Neural progenitor cell (in vitro differentiated cells): ENCODE data around the gene SPSB1. TPM values are rescaled to one million over a fixed set of nuclear protein-coding genes. Genes with fewer than 3 reads are reported as not detected.
A peak's percentile ranks its signal among the peaks of the same experiment; 100 is the strongest.

ENCODE experiments used
- DNase-seq: peaks from one replicate; pipeline ENCODE4 v3.0.0-alpha.2; 2016; ENCODE audit warnings: low spot score
- H2AFZ ChIP-seq: fragments of 200-600 bp; sonication (generic); replicated peaks from 2 replicates; pipeline ENCODE4 v1.6.1; 2016; ENCODE audit warnings: antibody characterized with exemption
- H3F3A ChIP-seq: fragments of 200-600 bp; sonication (generic); 2 replicates; pipeline ENCODE4 v1.6.1; 2016; ENCODE audit warnings: antibody characterized with exemption, low read depth
- H3K27ac ChIP-seq: fragments of 200-600 bp; sonication (generic); 2 replicates; pipeline ENCODE4 v1.5.1; 2016; ENCODE audit warnings: mild to moderate bottlenecking
- H3K27me3 ChIP-seq: fragments of 200-600 bp; sonication (generic); 2 replicates; pipeline ENCODE4 v1.6.1; 2016; ENCODE audit warnings: mild to moderate bottlenecking, moderate library complexity
- H3K36me3 ChIP-seq: fragments of 200-600 bp; sonication (generic); 2 replicates; pipeline ENCODE4 v1.5.1; 2016
- H3K4me1 ChIP-seq: fragments of 200-600 bp; sonication (generic); 2 replicates; pipeline ENCODE4 v1.6.1; 2016; ENCODE audit warnings: mixed run types
- H3K4me2 ChIP-seq: fragments of 200-600 bp; sonication (generic); 2 replicates; pipeline ENCODE4 v1.6.1; 2016
- H3K4me3 ChIP-seq: fragments of 200-600 bp; sonication (generic); 2 replicates; pipeline ENCODE4 v1.5.1; 2016
- H3K79me2 ChIP-seq: fragments of 200-600 bp; sonication (generic); 2 replicates; pipeline ENCODE4 v1.6.1; 2016; ENCODE audit warnings: low read depth
- H3K9ac ChIP-seq: fragments of 200-600 bp; sonication (generic); 2 replicates; pipeline ENCODE4 v1.6.1; 2016
- H3K9me3 ChIP-seq: fragments of 200-600 bp; sonication (generic); 2 replicates; pipeline ENCODE4 v1.5.1; 2016; ENCODE audit warnings: low read depth
- H4K20me1 ChIP-seq: fragments of 200-600 bp; sonication (generic); 2 replicates; pipeline ENCODE4 v1.6.1; 2016; ENCODE audit warnings: low read depth
- H3K27ac Mint-ChIP-seq: 3 replicates; pipeline ENCODE4 v1.8.0; 2021; ENCODE audit warnings: mixed read lengths
- H3K27me3 Mint-ChIP-seq: 2 replicates; pipeline ENCODE4 v1.8.0; 2022; ENCODE audit warnings: low read depth, mild to moderate bottlenecking, inconsistent platforms, moderate library complexity, mixed read lengths; ENCODE audit not compliant: insufficient read depth
- H3K36me3 Mint-ChIP-seq: 3 replicates; pipeline ENCODE4 v1.8.0; 2021; ENCODE audit warnings: mixed read lengths
- H3K4me1 Mint-ChIP-seq: 3 replicates; pipeline ENCODE4 v1.8.0; 2021; ENCODE audit warnings: mixed read lengths
- H3K4me3 Mint-ChIP-seq: 3 replicates; pipeline ENCODE4 v1.8.0; 2021; ENCODE audit warnings: mild to moderate bottlenecking, moderate library complexity, mixed read lengths
- H3K9me3 Mint-ChIP-seq: 3 replicates; pipeline ENCODE4 v1.8.0; 2020; ENCODE audit warnings: mixed read lengths
- EZH2 ChIP-seq: fragments of 200-600 bp; sonication (generic); IDR thresholded peaks from 2 replicates; pipeline ENCODE4 v1.6.1; 2017; ENCODE audit warnings: antibody characterized with exemption, mild to moderate bottlenecking, moderate library complexity
- EZH2phosphoT487 ChIP-seq: fragments of 200-600 bp; sonication (generic); IDR thresholded peaks from 2 replicates; pipeline ENCODE4 v1.6.1; 2017; ENCODE audit warnings: antibody characterized with exemption
- total RNA-seq: library from RNA; depleted of rRNA; stranded (reverse); fragments of >200 nt; gene quantifications from 2 replicates; pipeline ENCODE4 v1.2.3, GENCODE V29; 2015; ENCODE audit warnings: low replicate concordance
- TF ChIP-seq, protein P1 (sequence below): fragments of 200-600 bp; sonication (generic); IDR thresholded peaks from 2 replicates; pipeline ENCODE4 v1.5.1; 2017; ENCODE audit warnings: antibody characterized with exemption, mild to moderate bottlenecking

Gene SPSB1
- total RNA-seq, 1 donor from 2014 or later, result 2.8 TPM

DNA sequence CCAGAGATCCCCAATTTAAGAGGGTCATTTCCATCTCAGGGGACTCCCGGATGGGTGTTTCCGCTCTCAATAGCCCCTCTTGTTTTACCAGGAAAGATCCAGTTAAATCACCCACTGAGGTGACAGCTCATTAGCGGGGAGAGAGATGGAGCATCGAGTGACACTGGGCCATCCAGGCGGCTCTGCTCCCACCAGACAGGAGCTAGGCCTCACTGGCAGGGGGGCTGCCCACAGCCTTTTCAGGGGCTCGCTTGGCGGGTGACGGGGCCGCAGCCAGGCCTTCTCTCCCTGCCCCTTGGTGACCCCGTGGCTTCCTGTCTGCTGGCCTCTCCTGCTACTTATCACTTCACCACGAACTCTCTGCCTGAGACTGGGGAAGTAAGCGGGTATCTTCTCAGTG lies 26.7 kb upstream of the SPSB1 start:
- Mint-ChIP-seq H3K4me1 (peaks cover 38% of the 10 kb centered on the region), H3K27me3 (peaks cover 5% of the 10 kb centered on the region), H3K27ac (peak overlapping the region; percentile 72), H3K4me3 (no peak overlapping the region), H3K36me3 (peaks cover 8% of the 10 kb centered on the region), H3K9me3 (no peaks in the 10 kb centered on the region)
- no peak overlapping the region for H2AFZ ChIP-seq
- H3F3A ChIP-seq, result peaks cover 13% of the 10 kb centered on the region
- H3K9ac ChIP-seq, result no peak overlapping the region
- no peaks in the 10 kb centered on the region for H3K27me3 ChIP-seq
- H3K4me3 ChIP-seq, result no peak overlapping the region
- peaks cover 19% of the 10 kb centered on the region for H3K4me1 ChIP-seq
- no peaks in the 10 kb centered on the region for H3K9me3 ChIP-seq
- H3K36me3 ChIP-seq, result no peaks in the 10 kb centered on the region
- TF ChIP-seq, protein P1, sequence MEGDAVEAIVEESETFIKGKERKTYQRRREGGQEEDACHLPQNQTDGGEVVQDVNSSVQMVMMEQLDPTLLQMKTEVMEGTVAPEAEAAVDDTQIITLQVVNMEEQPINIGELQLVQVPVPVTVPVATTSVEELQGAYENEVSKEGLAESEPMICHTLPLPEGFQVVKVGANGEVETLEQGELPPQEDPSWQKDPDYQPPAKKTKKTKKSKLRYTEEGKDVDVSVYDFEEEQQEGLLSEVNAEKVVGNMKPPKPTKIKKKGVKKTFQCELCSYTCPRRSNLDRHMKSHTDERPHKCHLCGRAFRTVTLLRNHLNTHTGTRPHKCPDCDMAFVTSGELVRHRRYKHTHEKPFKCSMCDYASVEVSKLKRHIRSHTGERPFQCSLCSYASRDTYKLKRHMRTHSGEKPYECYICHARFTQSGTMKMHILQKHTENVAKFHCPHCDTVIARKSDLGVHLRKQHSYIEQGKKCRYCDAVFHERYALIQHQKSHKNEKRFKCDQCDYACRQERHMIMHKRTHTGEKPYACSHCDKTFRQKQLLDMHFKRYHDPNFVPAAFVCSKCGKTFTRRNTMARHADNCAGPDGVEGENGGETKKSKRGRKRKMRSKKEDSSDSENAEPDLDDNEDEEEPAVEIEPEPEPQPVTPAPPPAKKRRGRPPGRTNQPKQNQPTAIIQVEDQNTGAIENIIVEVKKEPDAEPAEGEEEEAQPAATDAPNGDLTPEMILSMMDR, result no peak
- TF ChIP-seq EZH2 (no peak), EZH2phosphoT487 (no peak)
- no peaks in the 10 kb centered on the region for H4K20me1 ChIP-seq
- H3K27ac ChIP-seq, result no peak overlapping the region
- H3K79me2 ChIP-seq, result no peaks in the 10 kb centered on the region
- peak; percentile 36 for DNase-seq
- no peak overlapping the region for H3K4me2 ChIP-seq

DNA sequence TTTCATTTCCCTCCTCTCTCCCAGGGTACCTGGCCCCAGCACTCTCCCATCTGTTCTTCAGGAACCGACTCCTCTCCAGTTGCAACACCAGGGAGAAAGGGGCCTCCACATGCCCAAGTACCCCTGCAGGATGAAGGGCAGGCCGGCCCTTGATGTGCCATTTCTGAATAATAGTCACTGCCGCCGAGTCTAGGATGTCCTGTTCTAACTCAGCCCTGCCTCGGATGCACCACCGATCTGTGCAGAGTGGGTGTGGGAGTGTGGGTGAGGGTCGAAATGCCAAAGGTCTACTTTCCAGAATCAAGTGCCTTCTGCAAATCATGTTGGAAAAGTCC lies 25.4 kb upstream of the SPSB1 start:
- peaks cover 19% of the 10 kb centered on the region for H3K4me1 ChIP-seq
- Mint-ChIP-seq H3K9me3 (no peaks in the 10 kb centered on the region), H3K27me3 (peaks cover 6% of the 10 kb centered on the region), H3K36me3 (peaks cover 10% of the 10 kb centered on the region), H3K4me3 (no peak overlapping the region), H3K4me1 (peaks cover 46% of the 10 kb centered on the region), H3K27ac (no peak overlapping the region)
- H3K27ac ChIP-seq, result no peak overlapping the region
- H3K4me2 ChIP-seq, result no peak overlapping the region
- no peak overlapping the region for H3K4me3 ChIP-seq
- no peaks in the 10 kb centered on the region for H3K27me3 ChIP-seq
- H3K9me3 ChIP-seq, result no peaks in the 10 kb centered on the region
- no peaks in the 10 kb centered on the region for H4K20me1 ChIP-seq
- peaks cover 13% of the 10 kb centered on the region for H3F3A ChIP-seq
- DNase-seq, result no peak
- H3K36me3 ChIP-seq, result no peaks in the 10 kb centered on the region
- no peak for TF ChIP-seq EZH2
- TF ChIP-seq, protein P1, result no peak
- TF ChIP-seq EZH2phosphoT487, result no peak
- no peak overlapping the region for H3K9ac ChIP-seq
- no peaks in the 10 kb centered on the region for H3K79me2 ChIP-seq
- H2AFZ ChIP-seq, result no peak overlapping the region

DNA sequence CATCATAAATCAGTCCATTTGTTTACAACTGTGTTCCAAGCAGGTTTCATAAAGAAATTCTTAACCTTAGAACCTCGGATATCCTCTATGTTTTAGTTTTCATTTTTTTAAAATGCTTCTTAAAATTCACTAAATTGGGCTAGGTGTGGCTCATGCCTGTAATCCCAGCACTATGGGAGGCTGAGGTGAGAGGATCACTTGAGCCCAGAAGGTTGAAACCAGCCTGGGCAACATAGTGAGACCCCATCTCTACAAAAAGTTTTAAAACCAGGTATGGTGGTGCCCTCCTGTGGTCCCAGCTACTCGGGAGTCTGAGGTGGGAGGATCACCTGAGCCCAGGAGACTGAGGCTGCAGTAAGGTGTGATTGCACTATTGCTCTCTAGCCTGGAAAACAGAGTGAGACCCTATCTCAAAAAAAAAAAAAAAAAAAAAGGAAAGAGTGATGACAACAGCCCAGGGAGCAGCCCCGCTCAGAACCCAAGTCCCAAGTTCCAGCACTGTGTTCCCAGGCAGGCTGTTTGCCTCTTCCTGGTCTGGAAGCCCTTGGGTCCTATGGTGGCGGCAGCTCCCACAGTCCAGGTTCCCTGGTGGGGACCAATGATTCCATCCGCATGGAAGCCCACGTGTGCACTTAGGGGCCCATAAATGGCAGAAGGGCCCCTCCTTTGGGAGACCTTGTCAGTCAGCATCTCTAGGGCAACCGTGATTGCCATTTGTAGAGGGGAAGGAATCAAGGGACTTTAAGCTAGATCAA lies 24.7 kb upstream of the SPSB1 start:
- H3K4me2 ChIP-seq, result no peak overlapping the region
- H3K36me3 Mint-ChIP-seq, result peaks cover 9% of the 10 kb centered on the region
- H3K9me3 ChIP-seq, result no peaks in the 10 kb centered on the region
- H3K4me3 ChIP-seq, result no peak overlapping the region
- H3K4me1 ChIP-seq, result peaks cover 19% of the 10 kb centered on the region
- H3K9me3 Mint-ChIP-seq, result no peaks in the 10 kb centered on the region
- H3K9ac ChIP-seq, result no peak overlapping the region
- no peak for TF ChIP-seq EZH2phosphoT487
- TF ChIP-seq EZH2, result no peak
- TF ChIP-seq, protein P1, result no peak
- no peaks in the 10 kb centered on the region for H3K27me3 ChIP-seq
- no peak overlapping the region for H3K27ac ChIP-seq
- DNase-seq, result no peak
- peaks cover 46% of the 10 kb centered on the region for H3K4me1 Mint-ChIP-seq
- no peak overlapping the region for H3K4me3 Mint-ChIP-seq
- peaks cover 6% of the 10 kb centered on the region for H3K27me3 Mint-ChIP-seq
- no peak overlapping the region for H2AFZ ChIP-seq
- H3K36me3 ChIP-seq, result no peaks in the 10 kb centered on the region
- peaks cover 13% of the 10 kb centered on the region for H3F3A ChIP-seq
- H3K27ac Mint-ChIP-seq, result no peak overlapping the region
- H4K20me1 ChIP-seq, result no peaks in the 10 kb centered on the region
- H3K79me2 ChIP-seq, result no peaks in the 10 kb centered on the region
